Effector CD4-positive, alpha-beta T cell (primary cell): ENCODE results near the gene PRRX2.
A peak's percentile ranks its signal among the peaks of the same experiment; 100 is the strongest.

Experiments
- DNase-seq: peaks from one replicate; pipeline ENCODE4 v3.0.0-alpha.2; 2020

PRRX2 gene

GRCh38 chr9:129637102-129637501 lies 28.3 kb upstream of the PRRX2 start:
- DNase-seq, result no peak

GRCh38 chr9:129637673-129638439 lies 27.6 kb upstream of the PRRX2 start:
- no peak for DNase-seq

GRCh38 chr9:129639034-129639630 lies 26.3 kb upstream of the PRRX2 start:
- DNase-seq, result no peak

GRCh38 chr9:129639756-129640085 lies 25.7 kb upstream of the PRRX2 start:
- no peak for DNase-seq

- DNase-seq, result no peak
Observed at GRCh38 chr9:129640086-129640870, 25.2 kb upstream of the PRRX2 start.

GRCh38 chr9:129640871-129641749 lies 24.3 kb upstream of the PRRX2 start:
- no peak for DNase-seq

- DNase-seq, result peak; percentile 92
Observed at GRCh38 chr9:129641750-129642585, 23.5 kb upstream of the PRRX2 start, which contains the start of gene ASB6. Gene ASB6, minus strand, starts transcription at chr9:129642151. Its CDS starts 152 bp downstream, at chr9:129641999.

- no peak for DNase-seq
Observed at GRCh38 chr9:129643706-129644105, 21.7 kb upstream of the PRRX2 start.

GRCh38 chr9:129644365-129644764 lies 21.1 kb upstream of the PRRX2 start:
- no peak for DNase-seq

- DNase-seq, result no peak
Observed at GRCh38 chr9:129644902-129645301, 20.5 kb upstream of the PRRX2 start.

- DNase-seq, result no peak
Observed at GRCh38 chr9:129646252-129646651, 19.2 kb upstream of the PRRX2 start.

GRCh38 chr9:129646654-129647053 lies 18.8 kb upstream of the PRRX2 start:
- DNase-seq, result no peak

GRCh38 chr9:129647635-129648034 lies 17.8 kb upstream of the PRRX2 start:
- DNase-seq, result no peak

- DNase-seq, result no peak
Observed at GRCh38 chr9:129648092-129648763, 17.2 kb upstream of the PRRX2 start.

- no peak for DNase-seq
Observed at GRCh38 chr9:129648764-129649115, 16.7 kb upstream of the PRRX2 start.

- DNase-seq, result no peak
Observed at GRCh38 chr9:129649726-129650679, 15.4 kb upstream of the PRRX2 start.

- no peak for DNase-seq
Observed at GRCh38 chr9:129650680-129651235, 14.7 kb upstream of the PRRX2 start.

GRCh38 chr9:129653823-129654553 lies 11.5 kb upstream of the PRRX2 start:
- DNase-seq, result no peak

- no peak for DNase-seq
Observed at GRCh38 chr9:129654554-129655040, 10.8 kb upstream of the PRRX2 start.
